ENCODE measurements around the gene BTBD7.

BTBD7 gene

DNA sequence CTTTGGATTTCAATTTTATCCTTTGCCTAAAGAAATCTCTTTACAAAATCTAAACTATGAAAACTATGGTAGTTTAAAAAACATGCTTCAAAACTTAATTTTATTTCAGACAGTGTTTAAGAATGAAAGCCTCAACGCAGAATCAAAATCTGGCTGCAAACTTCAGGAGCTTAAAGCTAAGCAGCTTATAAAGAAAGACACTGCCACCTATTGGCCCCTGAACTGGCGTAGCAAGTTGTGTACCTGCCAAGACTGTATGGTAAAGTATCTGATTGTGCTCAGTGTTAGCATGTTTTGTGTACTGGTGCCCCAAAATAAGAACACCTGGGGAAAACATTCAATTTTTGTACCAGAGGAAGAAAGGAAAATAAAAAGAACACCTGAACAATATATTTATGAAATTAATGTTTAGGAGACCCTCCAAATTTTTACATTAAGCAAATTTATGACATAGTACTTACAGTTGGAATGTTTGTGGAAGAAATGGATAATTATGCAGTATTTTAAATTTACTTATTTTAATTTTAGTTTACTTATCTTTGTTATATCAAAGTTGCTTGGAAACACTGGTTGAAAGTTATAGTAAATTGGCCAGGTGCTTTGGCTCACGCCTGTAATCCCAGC is 113.6 kb downstream of the BTBD7 start:
- Mint-ChIP-seq H3K27me3 (no peaks in the 10 kb centered on the region), H3K9me3 (no peaks in the 10 kb centered on the region), H3K27ac (no peak overlapping the region), H3K36me3 (peaks cover 45% of the 10 kb centered on the region), H3K4me1 (no peaks in the 10 kb centered on the region), H3K4me3 (no peak overlapping the region)
- ATAC-seq, result peak; percentile 59

DNA sequence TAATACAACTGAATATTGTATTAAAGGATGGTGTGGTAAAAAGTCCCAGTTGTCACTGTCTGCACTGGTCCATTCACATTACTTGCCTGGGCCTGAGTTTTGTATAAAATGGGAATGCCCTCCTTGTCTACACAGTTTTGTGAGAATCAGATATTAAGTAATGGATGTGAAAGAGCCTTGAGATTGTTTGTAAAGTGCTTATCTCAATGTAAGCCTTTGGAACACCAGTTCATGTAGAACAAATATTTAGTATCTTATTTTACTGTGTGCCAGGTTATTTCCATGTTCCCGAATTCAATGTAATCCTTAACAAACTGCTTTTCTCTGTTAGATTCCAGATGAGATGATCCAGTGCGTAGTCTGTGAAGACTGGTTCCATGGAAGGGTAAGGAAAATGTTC is 118.2 kb downstream of the BTBD7 start:
- Mint-ChIP-seq H3K4me3 (no peak overlapping the region), H3K27me3 (no peaks in the 10 kb centered on the region)

DNA sequence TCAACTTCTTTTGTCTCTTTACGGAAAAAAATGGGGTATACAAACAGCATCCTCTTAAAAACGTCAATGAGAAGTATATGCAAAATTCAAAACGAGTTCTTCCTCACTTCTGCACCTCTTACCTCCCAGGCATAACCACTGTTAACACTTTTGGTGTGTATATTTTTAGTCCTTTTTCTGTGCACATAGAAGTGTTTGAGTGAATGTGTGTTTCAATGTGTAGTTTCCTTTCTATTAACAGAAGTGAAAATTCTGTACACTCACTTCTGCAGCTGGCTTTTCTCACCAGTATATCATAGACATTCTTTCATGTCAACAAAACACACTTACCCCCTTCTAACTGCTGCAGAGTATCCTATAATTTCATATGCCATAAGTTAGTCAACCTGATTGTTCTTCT is 120.4 kb downstream of the BTBD7 start:
- Mint-ChIP-seq H3K27ac (peak overlapping the region; percentile 18), H3K4me1 (peaks cover 38% of the 10 kb centered on the region), H3K36me3 (peaks cover 25% of the 10 kb centered on the region), H3K4me3 (no peak overlapping the region), H3K9me3 (no peaks in the 10 kb centered on the region), H3K27me3 (no peaks in the 10 kb centered on the region)
- ATAC-seq, result peak; percentile 50

More for the DNA sequence above, 118.2 kb downstream of the BTBD7 start:
- peaks cover 19% of the 10 kb centered on the region for H3K4me1 Mint-ChIP-seq
- H3K9me3 Mint-ChIP-seq, result no peaks in the 10 kb centered on the region
- H3K27ac Mint-ChIP-seq, result no peak overlapping the region
- peaks cover 38% of the 10 kb centered on the region for H3K36me3 Mint-ChIP-seq
- no peak for ATAC-seq

DNA sequence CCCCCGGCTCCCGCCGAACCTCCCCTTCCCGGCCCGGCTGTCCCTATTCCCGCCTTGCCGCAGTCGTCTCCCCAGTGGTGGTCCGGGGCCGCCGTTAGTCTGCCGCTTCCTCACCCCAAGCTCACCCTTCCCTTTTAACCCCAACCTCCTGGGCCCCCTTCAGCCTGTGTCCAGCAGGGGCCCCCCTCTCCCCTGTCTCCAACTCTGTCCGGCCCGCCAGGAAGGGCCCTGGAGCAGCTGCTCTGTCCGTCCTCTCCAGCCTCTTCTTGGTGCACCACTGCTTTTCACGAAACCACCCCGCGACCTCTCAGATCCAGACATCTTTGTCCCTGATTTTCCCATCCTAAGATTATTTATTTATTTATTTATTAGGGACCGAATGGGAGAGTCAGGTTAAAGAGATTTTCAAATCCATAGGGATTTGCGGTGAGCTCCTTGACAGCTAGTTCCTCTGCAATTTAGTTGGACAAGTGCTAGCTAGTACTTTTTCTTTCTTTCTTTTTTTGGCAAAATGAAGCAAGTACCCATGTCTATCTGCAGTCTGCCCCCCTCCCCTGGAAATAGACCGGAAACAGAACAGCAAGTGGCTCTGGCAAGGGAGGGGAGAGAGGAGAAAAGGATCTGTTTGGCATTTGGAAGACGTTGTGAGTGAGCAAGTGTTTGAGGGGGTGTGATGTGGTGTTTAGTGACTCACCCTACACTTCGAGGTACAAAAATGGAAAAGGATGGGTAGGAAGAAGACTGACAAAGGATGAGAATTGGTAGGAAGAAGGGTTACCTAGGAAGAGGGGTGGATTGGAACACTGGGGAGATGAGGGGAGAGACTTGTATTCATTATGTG is 125.1 kb downstream of the BTBD7 start:
- peak; percentile 77 for ATAC-seq
- Mint-ChIP-seq H3K9me3 (no peaks in the 10 kb centered on the region), H3K27me3 (no peaks in the 10 kb centered on the region), H3K36me3 (peaks cover 11% of the 10 kb centered on the region), H3K27ac (peak overlapping the region; percentile 86), H3K4me3 (peak overlapping the region; percentile 92), H3K4me1 (peaks cover 65% of the 10 kb centered on the region)

DNA sequence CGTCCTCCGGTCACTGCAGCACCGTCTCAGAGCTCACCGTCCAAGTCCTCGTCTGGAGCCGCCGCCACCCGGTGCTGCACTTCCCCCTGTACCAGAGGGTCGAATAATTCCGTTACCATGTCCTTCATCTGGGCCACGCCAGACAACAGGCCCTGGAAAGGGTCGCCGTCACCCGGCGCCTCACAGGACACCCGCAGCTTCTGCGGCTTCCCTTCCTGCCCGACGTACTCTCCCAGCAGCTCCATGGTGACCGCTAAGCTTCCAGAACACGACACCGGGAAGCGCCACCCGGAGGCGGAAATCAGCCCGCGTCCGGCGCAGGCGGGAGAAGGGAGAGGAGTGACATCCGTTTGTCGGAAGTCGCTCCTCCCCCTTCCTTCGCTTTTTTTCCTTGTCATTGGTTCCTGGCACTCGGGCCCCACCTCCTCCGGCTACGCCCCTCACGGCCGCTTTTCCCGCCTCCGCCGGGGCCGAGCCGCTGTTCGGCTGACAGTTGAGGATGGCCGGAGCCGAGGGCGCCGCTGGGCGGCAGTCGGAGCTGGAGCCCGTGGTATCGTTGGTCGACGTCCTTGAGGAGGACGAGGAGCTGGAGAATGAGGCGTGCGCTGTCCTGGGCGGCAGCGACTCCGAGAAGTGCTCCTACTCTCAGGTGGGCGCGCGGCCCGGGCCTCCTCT is 125.9 kb downstream of the BTBD7 start, which contains the start of the genes GON7 and UBR7:
TSS of gene GON7 (minus strand) at position 273 of the 675 bp plus-strand sequence. CDS start at position 245, 28 bp downstream.
TSS of gene UBR7 (plus strand) at position 464 of the 675 bp plus-strand sequence. CDS start at position 500, 36 bp downstream.
- H3K9me3 Mint-ChIP-seq, result no peaks in the 10 kb centered on the region
- peaks cover 58% of the 10 kb centered on the region for H3K4me1 Mint-ChIP-seq
- no peaks in the 10 kb centered on the region for H3K27me3 Mint-ChIP-seq
- peak within 1 kb of the TSS; percentile 92 for H3K4me3 Mint-ChIP-seq
- H3K27ac Mint-ChIP-seq, result peak within 1 kb of the TSS; percentile 86
- ATAC-seq, result peak; percentile 96
- H3K36me3 Mint-ChIP-seq, result peaks cover 5% of the 10 kb centered on the region

DNA sequence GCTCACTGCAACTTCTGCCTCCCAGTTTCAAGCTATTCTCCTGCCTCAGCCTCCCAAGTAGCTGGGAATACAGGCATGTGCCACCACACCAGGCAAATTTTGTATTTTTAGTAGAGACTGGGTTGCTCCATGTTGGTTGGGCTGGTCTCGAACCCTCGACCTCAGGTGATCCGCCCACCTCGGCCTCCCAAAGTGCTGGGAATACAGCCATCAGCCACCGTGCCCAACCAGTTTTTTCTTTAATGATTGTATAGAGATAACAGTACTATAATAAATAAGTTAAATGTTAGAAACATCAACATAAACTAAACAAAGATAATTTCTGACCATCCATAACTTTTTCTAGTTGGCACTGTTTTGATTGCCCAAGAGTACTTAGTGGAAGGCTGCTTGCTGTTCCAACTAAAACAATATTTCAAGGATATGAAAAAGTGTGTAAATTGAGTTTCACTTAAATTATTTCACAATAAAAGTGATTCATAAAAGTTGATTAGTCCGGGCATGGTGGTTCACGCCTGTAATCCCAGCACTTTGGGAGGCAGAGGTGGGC is 131.6 kb downstream of the BTBD7 start:
- Mint-ChIP-seq H3K4me1 (peaks cover 23% of the 10 kb centered on the region), H3K36me3 (peaks cover 5% of the 10 kb centered on the region), H3K27ac (no peak overlapping the region), H3K4me3 (no peak overlapping the region), H3K9me3 (no peaks in the 10 kb centered on the region), H3K27me3 (no peaks in the 10 kb centered on the region)
- ATAC-seq, result no peak

DNA sequence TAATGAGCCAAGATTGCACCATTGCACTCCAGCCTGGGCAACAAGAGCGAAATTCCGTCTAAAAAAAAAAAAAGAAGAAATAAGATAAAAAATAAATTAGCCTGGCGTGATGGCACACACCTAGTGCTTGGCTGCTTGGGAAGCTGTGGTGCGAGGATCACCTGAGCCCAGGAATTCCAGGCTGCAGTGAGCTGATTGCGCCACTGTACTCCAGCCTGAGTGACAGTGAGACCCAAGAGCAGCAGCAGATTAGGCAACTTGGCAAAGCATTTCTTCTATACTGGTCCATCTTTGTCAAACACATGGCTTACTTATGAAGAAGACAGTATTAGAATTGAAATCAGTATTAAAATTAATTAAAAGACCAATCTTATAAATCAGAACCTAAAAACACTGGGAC is 132.3 kb downstream of the BTBD7 start:
- no peak for ATAC-seq
- Mint-ChIP-seq H3K4me1 (peaks cover 17% of the 10 kb centered on the region), H3K4me3 (no peak overlapping the region), H3K9me3 (no peaks in the 10 kb centered on the region), H3K36me3 (peaks cover 5% of the 10 kb centered on the region), H3K27ac (no peak overlapping the region), H3K27me3 (no peaks in the 10 kb centered on the region)

DNA sequence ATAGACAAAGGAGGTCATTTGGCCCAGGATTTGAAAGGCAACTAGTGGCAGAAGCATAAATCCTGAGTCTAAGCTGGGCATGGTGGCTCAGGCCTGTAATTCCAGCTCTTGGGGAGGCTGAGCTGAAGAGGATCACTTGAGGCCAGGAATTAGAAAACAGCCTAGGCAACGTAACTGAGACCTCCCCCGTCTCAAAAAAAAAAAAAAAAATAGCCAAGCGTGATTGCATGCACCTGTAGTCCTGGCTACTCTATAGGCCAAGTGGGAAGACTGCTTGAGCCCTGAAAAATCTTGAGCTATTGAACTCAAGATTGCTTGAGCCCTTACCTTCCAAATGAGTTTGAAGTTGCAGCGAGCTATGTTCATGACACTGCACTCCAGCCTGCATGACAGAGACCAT is 133.8 kb downstream of the BTBD7 start:
- Mint-ChIP-seq H3K27me3 (no peaks in the 10 kb centered on the region), H3K36me3 (no peaks in the 10 kb centered on the region), H3K4me3 (no peak overlapping the region), H3K27ac (no peak overlapping the region), H3K4me1 (peaks cover 2% of the 10 kb centered on the region), H3K9me3 (no peaks in the 10 kb centered on the region)
- no peak for ATAC-seq

DNA sequence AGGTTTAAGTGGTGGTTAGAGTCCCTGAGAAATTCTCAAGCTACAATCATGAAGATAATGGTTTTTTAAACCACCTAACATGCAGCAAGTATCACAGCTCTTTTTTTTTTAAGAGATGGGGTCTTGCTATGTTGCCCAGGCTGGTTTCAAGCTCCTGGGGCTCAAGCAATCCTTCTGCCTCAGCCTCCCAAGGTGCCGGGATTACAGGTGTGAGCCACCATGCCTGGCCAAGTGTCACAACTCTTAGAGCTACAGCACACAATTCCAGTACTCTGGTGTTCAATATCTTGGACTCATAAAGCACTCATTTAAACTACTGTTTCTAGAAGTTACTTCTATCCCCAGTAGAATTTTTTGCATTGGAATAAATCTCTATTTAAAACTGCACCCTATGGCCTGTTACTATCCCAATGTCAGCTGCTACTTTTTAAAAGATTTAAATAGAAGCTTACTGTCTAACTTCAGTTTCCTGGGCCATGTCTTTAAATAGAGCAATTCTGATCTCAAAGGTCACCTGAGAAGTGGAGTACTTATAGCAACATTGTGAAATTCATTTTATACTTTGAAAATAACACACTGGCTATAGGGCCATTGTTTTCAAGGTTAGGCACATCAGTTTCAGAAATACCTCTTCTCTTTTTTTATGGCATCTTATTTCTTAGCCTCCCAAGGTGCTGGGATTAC is 137.4 kb downstream of the BTBD7 start:
- Mint-ChIP-seq H3K9me3 (no peaks in the 10 kb centered on the region), H3K36me3 (peaks cover 3% of the 10 kb centered on the region), H3K4me3 (no peak overlapping the region), H3K27me3 (no peaks in the 10 kb centered on the region), H3K27ac (no peak overlapping the region), H3K4me1 (no peaks in the 10 kb centered on the region)
- ATAC-seq, result no peak
